HepG2 (cell line): ENCODE results near the gene CNTD1. TPM values are rescaled to one million over a fixed set of nuclear protein-coding genes. Genes with fewer than 3 reads are reported as not detected.
A peak's percentile ranks its signal among the peaks of the same experiment; 100 is the strongest.

ENCODE experiments used
- GPN1 ChIP-seq: sonication (generic); formaldehyde crosslinking; IDR thresholded peaks from 2 replicates; pipeline ENCODE4 v1.5.1; 2020; ENCODE audit warnings: missing genetic modification reagents, borderline replicate concordance
- HMG20A ChIP-seq: IDR thresholded peaks from 2 replicates; pipeline ENCODE4 v1.6.1; 2016; ENCODE audit warnings: borderline replicate concordance
- KLF15 ChIP-seq: sonication (generic); formaldehyde crosslinking; IDR thresholded peaks from 2 replicates; pipeline ENCODE4 v1.8.1; 2023; ENCODE audit warnings: borderline replicate concordance, mild to moderate bottlenecking, inconsistent platforms, missing genetic modification reagents, mixed read lengths
- MAFG ChIP-seq: sonication (generic); formaldehyde crosslinking; IDR thresholded peaks from 2 replicates; pipeline ENCODE4 v1.5.1; 2020; ENCODE audit warnings: mild to moderate bottlenecking, missing genetic modification reagents
- NFE2L1 ChIP-seq: sonication (generic); formaldehyde crosslinking; IDR thresholded peaks from 2 replicates; pipeline ENCODE4 v1.4.0; 2020; ENCODE audit warnings: missing genetic modification reagents, mild to moderate bottlenecking, borderline replicate concordance
- NR1H2 ChIP-seq: sonication (generic); formaldehyde crosslinking; IDR thresholded peaks from 2 replicates; pipeline ENCODE4 v1.8.1; 2022; ENCODE audit warnings: low read depth, missing genetic modification reagents, borderline replicate concordance
- PCBP2 ChIP-seq: fragments of 200-400 bp; formaldehyde crosslinking; optimal IDR thresholded peaks from 2 replicates; pipeline ENCODE3; 2018; ENCODE audit warnings: low read length, low read depth; ENCODE audit not compliant: poor library complexity, severe bottlenecking
- SALL2 ChIP-seq: sonication (generic); formaldehyde crosslinking; IDR thresholded peaks from 2 replicates; pipeline ENCODE4 v1.8.1; 2023; ENCODE audit warnings: mild to moderate bottlenecking, missing genetic modification reagents, inconsistent platforms
- SAP130 ChIP-seq: IDR thresholded peaks from 2 replicates; pipeline ENCODE4 v1.6.1; 2016; ENCODE audit warnings: low read depth
- SOX6 ChIP-seq, 2 experiments: fragments of 450-650 bp in 1 of 2; sonication (generic) in 1 of 2; formaldehyde crosslinking in 1 of 2; IDR thresholded peaks; 2 replicates each; pipeline versions ENCODE4 v1.4.0 to v1.6.1; 2017 to 2020; ENCODE audit warnings: antibody characterized with exemption in 1 of 2, mild to moderate bottlenecking in 1 of 2, missing genetic modification reagents in 1 of 2
- WIZ ChIP-seq: sonication (generic); formaldehyde crosslinking; IDR thresholded peaks from 2 replicates; pipeline ENCODE4 v1.5.1; 2020; ENCODE audit warnings: mild to moderate bottlenecking, missing genetic modification reagents
- ZNF746 ChIP-seq: sonication (generic); formaldehyde crosslinking; IDR thresholded peaks from 2 replicates; pipeline ENCODE4 v1.8.0; 2022; ENCODE audit warnings: mild to moderate bottlenecking, missing genetic modification reagents
- ZNF766 ChIP-seq: sonication (generic); formaldehyde crosslinking; IDR thresholded peaks from 2 replicates; pipeline ENCODE4 v1.5.0; 2020; ENCODE audit warnings: missing genetic modification reagents, borderline replicate concordance
- ZSCAN25 ChIP-seq: sonication (generic); formaldehyde crosslinking; IDR thresholded peaks from 2 replicates; pipeline ENCODE4 v1.8.0; 2022; ENCODE audit warnings: mild to moderate bottlenecking, missing genetic modification reagents
- polyA plus RNA-seq, 8 experiments: library from polyadenylated mRNA; depleted of rRNA in 3 of 8; stranded (reverse) in 7 of 8; unstranded in 1 of 8; fragments of >200 nt; fragmentation: Illumina TruSeq in 4 of 8; extraction: Trizol in 4 of 8; gene quantifications; 2 replicates each; pipeline versions ENCODE4 v1.2.1 to v1.2.3, GENCODE V29; 2011 to 2016; ENCODE audit warnings: low read depth in 4 of 8, missing spikeins in 1 of 8, mixed read lengths in 1 of 8; ENCODE audit not compliant: insufficient read depth in 1 of 8
- total RNA-seq, 5 experiments: library from RNA; depleted of rRNA; stranded (reverse); fragments of >200 nt; fragmentation: Illumina TruSeq; extraction: Trizol; gene quantifications; 2 replicates each; pipeline ENCODE4 v1.2.3, GENCODE V29; 2016; ENCODE audit warnings: low read depth in 1 of 5
- TF ChIP-seq, protein P1 (sequence below): sonication (generic); formaldehyde crosslinking; IDR thresholded peaks from 2 replicates; pipeline ENCODE4 v1.5.0; 2020; ENCODE audit warnings: mild to moderate bottlenecking, missing genetic modification reagents, borderline replicate concordance
- TF ChIP-seq, protein P2 (sequence below): IDR thresholded peaks from 2 replicates; pipeline ENCODE4 v1.6.1; 2016; ENCODE audit warnings: missing compliant biosample characterization, missing genetic modification reagents, borderline replicate concordance
- TF ChIP-seq, protein P3 (sequence below): sonication (generic); formaldehyde crosslinking; IDR thresholded peaks from 2 replicates; pipeline ENCODE4 v1.4.0; 2020; ENCODE audit warnings: missing genetic modification reagents

The CNTD1 gene
- total and polyA plus RNA-seq, 2 of the 13 experiments (the other 11 are each of a cell fraction or from before 2014, with no cell fraction given) = 0.11 to 0.15 TPM

DNA sequence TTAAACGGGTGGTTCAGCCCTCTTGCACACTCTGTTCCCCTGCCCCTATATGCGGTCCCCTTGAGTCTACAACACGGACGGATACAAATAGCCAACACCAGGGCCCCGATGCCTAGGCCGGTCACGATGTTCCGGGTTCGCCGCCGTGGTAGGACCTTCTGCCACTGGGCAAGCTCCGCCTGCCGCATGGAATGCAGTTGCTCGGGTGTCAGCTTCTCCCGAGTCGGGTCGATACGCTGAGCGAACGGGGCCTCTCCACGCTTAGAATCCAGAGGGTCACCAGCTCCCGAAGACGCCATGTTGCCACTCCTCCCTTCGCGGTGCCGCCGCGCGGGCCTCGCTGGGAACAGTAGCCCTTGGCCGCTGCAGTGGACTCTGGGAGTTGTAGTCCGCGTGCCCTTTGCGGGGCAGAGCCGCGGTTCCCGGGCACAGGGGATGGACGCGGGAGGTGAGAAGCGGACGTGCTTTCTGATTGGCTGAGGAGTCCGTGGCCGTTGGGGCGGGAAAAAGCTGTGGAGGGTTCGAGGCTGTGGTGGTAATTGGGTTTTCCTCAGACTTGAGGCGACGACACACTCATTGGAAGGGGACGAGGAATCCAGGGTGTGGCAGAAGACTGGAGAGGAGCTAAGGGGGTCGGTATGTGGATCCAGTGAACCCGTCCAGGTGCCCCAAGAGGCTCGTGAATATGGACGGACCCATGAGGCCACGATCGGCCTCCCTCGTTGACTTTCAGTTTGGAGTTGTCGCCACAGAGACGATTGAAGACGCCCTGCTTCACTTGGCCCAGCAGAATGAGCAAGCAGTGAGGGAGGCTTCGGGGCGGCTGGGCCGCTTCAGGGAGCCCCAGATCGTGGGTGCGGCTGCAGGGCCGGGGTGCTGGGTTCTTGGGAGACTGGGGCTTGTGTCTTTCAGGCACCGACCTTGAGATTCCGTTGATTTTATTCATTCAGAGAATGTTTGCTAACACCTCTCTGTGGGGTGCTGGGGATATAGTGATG, at the start of gene CNTD1, which contains the start of gene COA3 (continued):
- TF ChIP-seq, protein P1, sequence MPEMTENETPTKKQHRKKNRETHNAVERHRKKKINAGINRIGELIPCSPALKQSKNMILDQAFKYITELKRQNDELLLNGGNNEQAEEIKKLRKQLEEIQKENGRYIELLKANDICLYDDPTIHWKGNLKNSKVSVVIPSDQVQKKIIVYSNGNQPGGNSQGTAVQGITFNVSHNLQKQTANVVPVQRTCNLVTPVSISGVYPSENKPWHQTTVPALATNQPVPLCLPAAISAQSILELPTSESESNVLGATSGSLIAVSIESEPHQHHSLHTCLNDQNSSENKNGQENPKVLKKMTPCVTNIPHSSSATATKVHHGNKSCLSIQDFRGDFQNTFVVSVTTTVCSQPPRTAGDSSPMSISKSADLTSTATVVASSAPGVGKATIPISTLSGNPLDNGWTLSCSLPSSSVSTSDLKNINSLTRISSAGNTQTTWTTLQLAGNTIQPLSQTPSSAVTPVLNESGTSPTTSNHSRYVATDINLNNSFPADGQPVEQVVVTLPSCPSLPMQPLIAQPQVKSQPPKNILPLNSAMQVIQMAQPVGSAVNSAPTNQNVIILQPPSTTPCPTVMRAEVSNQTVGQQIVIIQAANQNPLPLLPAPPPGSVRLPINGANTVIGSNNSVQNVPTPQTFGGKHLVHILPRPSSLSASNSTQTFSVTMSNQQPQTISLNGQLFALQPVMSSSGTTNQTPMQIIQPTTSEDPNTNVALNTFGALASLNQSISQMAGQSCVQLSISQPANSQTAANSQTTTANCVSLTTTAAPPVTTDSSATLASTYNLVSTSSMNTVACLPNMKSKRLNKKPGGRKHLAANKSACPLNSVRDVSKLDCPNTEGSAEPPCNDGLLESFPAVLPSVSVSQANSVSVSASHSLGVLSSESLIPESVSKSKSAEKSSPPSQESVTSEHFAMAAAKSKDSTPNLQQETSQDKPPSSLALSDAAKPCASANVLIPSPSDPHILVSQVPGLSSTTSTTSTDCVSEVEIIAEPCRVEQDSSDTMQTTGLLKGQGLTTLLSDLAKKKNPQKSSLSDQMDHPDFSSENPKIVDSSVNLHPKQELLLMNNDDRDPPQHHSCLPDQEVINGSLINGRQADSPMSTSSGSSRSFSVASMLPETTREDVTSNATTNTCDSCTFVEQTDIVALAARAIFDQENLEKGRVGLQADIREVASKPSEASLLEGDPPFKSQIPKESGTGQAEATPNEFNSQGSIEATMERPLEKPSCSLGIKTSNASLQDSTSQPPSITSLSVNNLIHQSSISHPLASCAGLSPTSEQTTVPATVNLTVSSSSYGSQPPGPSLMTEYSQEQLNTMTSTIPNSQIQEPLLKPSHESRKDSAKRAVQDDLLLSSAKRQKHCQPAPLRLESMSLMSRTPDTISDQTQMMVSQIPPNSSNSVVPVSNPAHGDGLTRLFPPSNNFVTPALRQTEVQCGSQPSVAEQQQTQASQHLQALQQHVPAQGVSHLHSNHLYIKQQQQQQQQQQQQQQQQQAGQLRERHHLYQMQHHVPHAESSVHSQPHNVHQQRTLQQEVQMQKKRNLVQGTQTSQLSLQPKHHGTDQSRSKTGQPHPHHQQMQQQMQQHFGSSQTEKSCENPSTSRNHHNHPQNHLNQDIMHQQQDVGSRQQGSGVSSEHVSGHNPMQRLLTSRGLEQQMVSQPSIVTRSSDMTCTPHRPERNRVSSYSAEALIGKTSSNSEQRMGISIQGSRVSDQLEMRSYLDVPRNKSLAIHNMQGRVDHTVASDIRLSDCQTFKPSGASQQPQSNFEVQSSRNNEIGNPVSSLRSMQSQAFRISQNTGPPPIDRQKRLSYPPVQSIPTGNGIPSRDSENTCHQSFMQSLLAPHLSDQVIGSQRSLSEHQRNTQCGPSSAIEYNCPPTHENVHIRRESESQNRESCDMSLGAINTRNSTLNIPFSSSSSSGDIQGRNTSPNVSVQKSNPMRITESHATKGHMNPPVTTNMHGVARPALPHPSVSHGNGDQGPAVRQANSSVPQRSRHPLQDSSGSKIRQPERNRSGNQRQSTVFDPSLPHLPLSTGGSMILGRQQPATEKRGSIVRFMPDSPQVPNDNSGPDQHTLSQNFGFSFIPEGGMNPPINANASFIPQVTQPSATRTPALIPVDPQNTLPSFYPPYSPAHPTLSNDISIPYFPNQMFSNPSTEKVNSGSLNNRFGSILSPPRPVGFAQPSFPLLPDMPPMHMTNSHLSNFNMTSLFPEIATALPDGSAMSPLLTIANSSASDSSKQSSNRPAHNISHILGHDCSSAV (CRISPR knock-in tag) = no peak
- peak; percentile 63; the same call in 1 of the 2 replicates for TF ChIP-seq NR1H2 (CRISPR knock-in tag)
- peak; percentile 96 for TF ChIP-seq SAP130
- TF ChIP-seq NFE2L1 (CRISPR knock-in tag) = peak; percentile 89; the same call in 1 of the 2 replicates
- TF ChIP-seq SALL2 (CRISPR knock-in tag) = peak; percentile 88
- no peak for TF ChIP-seq ZNF746 (CRISPR knock-in tag)
- no peak for TF ChIP-seq MAFG (CRISPR knock-in tag)
- no peak for TF ChIP-seq PCBP2
- TF ChIP-seq, protein P2, sequence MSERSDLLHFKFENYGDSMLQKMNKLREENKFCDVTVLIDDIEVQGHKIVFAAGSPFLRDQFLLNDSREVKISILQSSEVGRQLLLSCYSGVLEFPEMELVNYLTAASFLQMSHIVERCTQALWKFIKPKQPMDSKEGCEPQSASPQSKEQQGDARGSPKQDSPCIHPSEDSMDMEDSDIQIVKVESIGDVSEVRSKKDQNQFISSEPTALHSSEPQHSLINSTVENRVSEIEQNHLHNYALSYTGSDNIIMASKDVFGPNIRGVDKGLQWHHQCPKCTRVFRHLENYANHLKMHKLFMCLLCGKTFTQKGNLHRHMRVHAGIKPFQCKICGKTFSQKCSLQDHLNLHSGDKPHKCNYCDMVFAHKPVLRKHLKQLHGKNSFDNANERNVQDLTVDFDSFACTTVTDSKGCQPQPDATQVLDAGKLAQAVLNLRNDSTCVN (CRISPR knock-in tag) = peak; percentile 78
- no peak; the same call in 1 of the 2 replicates for TF ChIP-seq KLF15 (CRISPR knock-in tag)
- no peak for TF ChIP-seq SOX6 (IDR thresholded peaks at IDR 0.05)
- peak; percentile 82 for TF ChIP-seq SOX6 (CRISPR knock-in tag; IDR thresholded peaks at IDR 0.05)
- TF ChIP-seq ZSCAN25 (CRISPR knock-in tag) = peak; percentile 87
- TF ChIP-seq, protein P3, sequence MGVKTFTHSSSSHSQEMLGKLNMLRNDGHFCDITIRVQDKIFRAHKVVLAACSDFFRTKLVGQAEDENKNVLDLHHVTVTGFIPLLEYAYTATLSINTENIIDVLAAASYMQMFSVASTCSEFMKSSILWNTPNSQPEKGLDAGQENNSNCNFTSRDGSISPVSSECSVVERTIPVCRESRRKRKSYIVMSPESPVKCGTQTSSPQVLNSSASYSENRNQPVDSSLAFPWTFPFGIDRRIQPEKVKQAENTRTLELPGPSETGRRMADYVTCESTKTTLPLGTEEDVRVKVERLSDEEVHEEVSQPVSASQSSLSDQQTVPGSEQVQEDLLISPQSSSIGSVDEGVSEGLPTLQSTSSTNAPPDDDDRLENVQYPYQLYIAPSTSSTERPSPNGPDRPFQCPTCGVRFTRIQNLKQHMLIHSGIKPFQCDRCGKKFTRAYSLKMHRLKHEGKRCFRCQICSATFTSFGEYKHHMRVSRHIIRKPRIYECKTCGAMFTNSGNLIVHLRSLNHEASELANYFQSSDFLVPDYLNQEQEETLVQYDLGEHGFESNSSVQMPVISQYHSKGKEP (CRISPR knock-in tag) = 0 out of 2 replicates have a peak, but pooled peaks have one; percentile 28
- peak; percentile 93; the same call in 1 of the 2 replicates for TF ChIP-seq ZNF766 (CRISPR knock-in tag)
- TF ChIP-seq HMG20A (CRISPR knock-in tag) = no peak
- no peak for TF ChIP-seq WIZ (CRISPR knock-in tag)
- TF ChIP-seq GPN1 (CRISPR knock-in tag) = no peak; the same call in 1 of the 2 replicates
